NOMO-1 (cell line): Measurements from ENCODE around the gene PTPRB.
"Not testable (repeated sequence)": the region's sequence is repeated elsewhere in the genome, so short reads cannot be mapped to it uniquely, and the experiment has no call there.

Source experiments
- DNase-seq, 2 experiments: peaks; one replicate each; lab custom pipeline; 2025; ENCODE audit not compliant: unreplicated experiment in 2 of 2; lab: John Stamatoyannopoulos, UW

Gene PTPRB

GRCh38 chr12:70550180-70550577, 87.0 kb downstream of the PTPRB start:
- no peak for DNase-seq

GRCh38 chr12:70549340-70550179, 87.7 kb downstream of the PTPRB start:
- no peak for DNase-seq

DNA sequence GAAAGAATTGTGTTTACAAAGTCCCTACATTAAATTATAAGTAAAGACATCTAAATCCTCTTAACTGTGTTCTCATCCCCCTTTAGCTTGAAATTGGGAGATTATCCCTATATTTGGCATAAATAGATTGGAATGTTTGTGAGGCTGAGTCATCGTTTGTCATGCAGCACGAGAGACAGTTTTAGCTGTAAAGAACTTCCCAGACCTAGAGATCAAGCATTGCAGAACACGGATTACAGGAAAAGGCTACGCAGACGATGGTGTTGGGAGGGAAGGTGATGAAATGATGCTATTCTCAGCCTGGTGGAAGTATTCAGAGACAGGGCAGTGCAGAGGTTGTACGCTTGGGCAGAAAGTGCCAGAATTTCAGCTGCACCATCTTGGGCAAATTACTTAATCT, 93.8 kb downstream of the PTPRB start:
- peak; percentile 14 to 33 for DNase-seq

- DNase-seq: no peak
Observed at GRCh38 chr12:70540996-70541395, 96.2 kb downstream of the PTPRB start.

- DNase-seq: no peak
Observed at GRCh38 chr12:70536650-70537049, 100.6 kb downstream of the PTPRB start.

GRCh38 chr12:70535896-70536374, 101.3 kb downstream of the PTPRB start:
- no peak for DNase-seq

DNA sequence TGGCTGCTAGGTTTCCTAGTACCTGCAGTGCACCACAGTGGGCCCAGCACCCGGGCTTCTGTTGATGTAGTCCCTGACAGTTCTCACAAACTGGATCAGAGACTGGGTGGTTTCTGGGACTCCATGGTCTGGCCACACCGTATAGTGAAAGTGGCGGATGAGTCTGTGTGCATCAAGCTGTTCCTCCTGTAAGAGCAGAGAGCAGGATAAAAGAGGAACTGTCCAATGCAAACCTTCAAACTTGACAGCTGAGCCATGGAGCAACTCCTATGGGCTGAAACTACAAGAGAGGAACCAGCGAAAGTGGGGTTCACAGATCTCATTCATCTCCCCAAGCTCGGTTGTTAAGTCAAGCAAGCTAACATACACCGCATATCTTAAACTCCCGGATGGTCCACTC, 102.8 kb downstream of the PTPRB start:
- DNase-seq: peak in 1 of 2 experiments; percentile 28

DNA sequence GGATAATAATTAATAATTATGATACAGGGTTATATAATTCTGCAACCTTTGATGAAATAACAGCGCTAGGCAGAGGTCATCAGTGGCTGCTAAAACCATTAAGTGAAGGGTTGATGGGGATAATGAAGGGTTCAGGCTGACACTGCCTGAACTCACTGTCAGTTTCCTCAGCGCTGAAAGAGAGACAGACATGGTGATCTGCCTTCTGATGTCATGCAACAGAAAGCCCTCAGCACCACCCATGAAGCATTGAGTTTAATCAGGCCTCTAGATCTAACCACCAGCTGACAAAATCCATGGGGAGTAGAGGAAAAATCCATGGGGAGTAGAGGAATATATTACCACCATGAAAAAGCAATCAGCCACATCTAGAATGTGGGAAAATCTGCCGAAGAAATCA, 107.6 kb downstream of the PTPRB start:
- no peak for DNase-seq

DNA sequence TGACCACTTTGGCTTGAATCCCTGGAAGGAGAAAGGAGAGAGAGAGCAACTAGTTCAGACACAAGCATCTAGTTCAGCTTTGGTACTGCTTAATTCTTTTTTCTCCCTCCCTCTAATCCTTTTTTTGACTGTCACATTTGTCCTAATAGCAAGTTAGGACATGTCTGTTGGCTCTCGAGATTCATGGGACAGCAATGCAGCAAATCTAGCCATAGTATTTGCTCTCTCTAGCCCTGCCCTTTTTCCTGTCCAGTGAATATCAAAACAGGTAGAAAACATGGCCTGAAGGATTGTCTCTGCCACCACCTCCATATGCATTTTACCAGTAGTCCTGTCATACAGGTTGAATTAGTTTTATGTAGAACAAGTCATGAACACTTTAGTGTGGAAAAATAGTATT, 116.4 kb downstream of the PTPRB start:
- DNase-seq: no peak

GRCh38 chr12:70513426-70513825, 123.8 kb downstream of the PTPRB start:
- no peak for DNase-seq

- no peak for DNase-seq
Observed at GRCh38 chr12:70508178-70508577, 129.1 kb downstream of the PTPRB start.

GRCh38 chr12:70507442-70507841, 129.8 kb downstream of the PTPRB start:
- no peak for DNase-seq

GRCh38 chr12:70497508-70497907, 139.7 kb downstream of the PTPRB start:
- DNase-seq: no peak

DNA sequence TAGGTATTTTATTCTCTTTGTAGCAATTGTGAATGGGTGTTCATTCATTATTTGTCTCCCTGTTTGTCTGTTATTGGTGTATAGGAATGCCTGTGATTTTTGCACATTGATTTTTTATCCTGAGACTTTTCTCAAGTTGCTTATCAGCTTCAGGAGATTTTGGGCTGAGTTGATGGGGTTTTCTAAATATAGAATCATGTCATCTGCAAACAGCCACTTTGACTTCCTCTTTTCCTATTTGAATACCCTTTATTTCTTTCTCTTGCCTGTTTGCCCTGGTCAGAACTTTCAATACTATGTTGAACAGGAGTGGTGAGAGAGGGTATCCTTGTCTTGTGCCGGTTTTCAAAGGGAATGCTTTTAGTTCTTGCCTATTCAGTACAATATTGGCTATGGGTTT, 144.3 kb downstream of the PTPRB start:
- DNase-seq: peak in 1 of 2 experiments; percentile 35

DNA sequence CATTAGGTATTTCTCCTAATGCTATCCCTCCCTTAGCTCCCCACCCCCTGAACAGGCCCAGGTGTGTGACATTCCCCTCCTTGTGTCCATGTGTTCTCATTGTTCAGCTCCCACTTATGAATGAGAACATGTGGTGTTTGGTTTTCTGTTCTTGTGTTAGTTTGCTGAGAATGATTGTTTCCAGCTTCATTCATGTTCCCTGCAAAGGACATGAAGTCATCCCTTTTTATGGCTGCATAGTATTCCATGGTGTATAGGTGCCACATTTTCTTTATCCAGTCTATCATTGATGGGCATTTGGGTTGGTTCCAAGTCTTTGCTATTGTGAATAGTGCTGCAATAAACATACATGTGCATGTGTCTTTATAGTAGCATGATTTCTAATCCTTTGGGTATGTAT, 146.3 kb downstream of the PTPRB start:
- not testable (repeated sequence) for DNase-seq

DNA sequence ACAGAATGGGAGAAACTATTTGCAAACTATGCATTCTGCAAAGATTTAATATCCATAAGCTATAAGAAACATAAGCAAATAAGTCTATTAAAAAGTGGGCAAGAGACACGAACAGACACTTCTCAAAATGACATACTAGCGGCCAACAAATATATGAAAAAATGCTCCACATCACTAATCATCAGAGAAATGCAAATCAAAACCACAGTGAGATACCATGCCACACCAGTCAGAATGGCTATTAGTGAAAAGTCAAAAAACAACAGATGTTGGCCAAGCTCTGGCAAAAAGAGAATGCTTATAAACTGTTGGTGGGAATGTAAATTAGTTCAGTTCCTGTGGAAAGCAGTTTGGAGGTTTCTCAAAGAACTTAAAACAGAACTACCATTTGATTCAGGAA, 149.8 kb downstream of the PTPRB start:
- DNase-seq: no peak

GRCh38 chr12:70486588-70486987, 150.6 kb downstream of the PTPRB start:
- DNase-seq: no peak

GRCh38 chr12:70485704-70486103, 151.5 kb downstream of the PTPRB start:
- no peak for DNase-seq

- no peak for DNase-seq
Observed at GRCh38 chr12:70484464-70484863, 152.8 kb downstream of the PTPRB start.

- no peak for DNase-seq
Observed at GRCh38 chr12:70482764-70483163, 154.5 kb downstream of the PTPRB start.

GRCh38 chr12:70469221-70469820, 167.9 kb downstream of the PTPRB start:
- peak; percentile 96 for DNase-seq

DNA sequence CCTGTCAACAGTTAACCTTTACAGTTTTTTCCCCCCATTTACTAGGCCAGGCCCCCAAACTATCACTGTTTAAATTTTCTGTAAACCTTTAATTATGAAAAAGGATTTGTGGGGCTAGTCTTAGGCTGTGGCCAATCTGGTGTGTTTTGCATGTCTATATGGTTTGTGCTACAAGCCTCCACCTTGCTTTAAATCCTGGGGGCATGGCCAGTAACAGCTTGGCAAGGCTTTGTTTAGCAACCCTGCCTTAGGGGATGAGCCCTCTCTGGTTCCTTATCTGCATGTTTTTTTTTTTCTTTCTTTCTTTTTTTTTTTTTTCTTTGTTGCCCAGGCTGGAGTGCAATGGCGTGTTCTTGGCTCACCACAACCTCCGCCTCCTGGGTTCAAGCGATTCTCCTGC, 168.5 kb downstream of the PTPRB start:
- peak; percentile 31 to 51 for DNase-seq
